ENCODE measurements around the gene ARPC1A. TPM values are rescaled to one million over a fixed set of nuclear protein-coding genes. Genes with fewer than 3 reads are reported as not detected.

Gene ARPC1A
- total RNA-seq, 2 donors from 2014 or later, result 150 to 154 TPM

DNA sequence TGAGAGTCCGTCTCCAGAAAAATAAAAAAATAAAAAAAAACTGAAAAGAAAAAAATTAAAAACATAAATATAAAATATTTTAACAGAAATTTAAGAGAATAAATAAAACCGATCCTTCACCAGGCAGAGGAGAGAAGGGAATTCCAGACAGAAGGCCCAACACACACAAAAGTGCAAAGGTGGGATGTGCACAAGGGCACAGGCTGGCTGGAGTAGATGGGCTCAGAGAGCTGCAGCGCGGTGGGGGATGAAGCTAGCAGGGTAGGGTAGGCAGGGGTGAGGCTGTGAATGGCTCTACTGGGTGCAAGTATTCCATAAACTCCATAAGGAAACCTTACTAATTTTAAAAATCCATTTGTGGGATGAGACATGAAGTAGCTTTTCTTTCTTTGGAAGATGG is 15.7 kb upstream of the ARPC1A start:
- Mint-ChIP-seq H3K9me3 (peaks cover 9% of the 10 kb centered on the region), H3K27me3 (ENCODE audit: insufficient read depth) (peaks cover 3% of the 10 kb centered on the region), H3K4me1 (no peaks in the 10 kb centered on the region), H3K4me3 (no peak overlapping the region), H3K36me3 (ENCODE audit: low read depth) (peaks cover 3% of the 10 kb centered on the region), H3K27ac (no peak overlapping the region)
- peaks cover 8% of the 10 kb centered on the region for H3K9me3 ChIP-seq (ENCODE audit: control insufficient read depth, low read length)
- no peak for TF ChIP-seq CTCF (conservative IDR thresholded peaks at IDR 0.05)
- DNase-seq, result peak; percentile 27
- 94% methylated on average over 3 of the region's 4 CpGs; no CpG with 5 or more reads in 1 of the 2 experiments for WGBS, 2 experiments (ENCODE audit: insufficient coverage in 1 of 2, insufficient read length in 1 of 2)
- H3K27me3 ChIP-seq (ENCODE audit: control insufficient read depth, insufficient read depth, low read length, poor library complexity, severe bottlenecking), result no peaks in the 10 kb centered on the region
- no peaks in the 10 kb centered on the region for H3K36me3 ChIP-seq (ENCODE audit: control insufficient read depth, insufficient read depth, low read length)
- no peaks in the 10 kb centered on the region for H3K4me1 ChIP-seq (ENCODE audit: control insufficient read depth, insufficient read depth, low read length)
- no peak overlapping the region for H3K27ac ChIP-seq (ENCODE audit: low read depth, low read length)
- no peak overlapping the region for H3K9ac ChIP-seq (ENCODE audit: extremely low read depth, low read length, poor library complexity, severe bottlenecking)
- no peak overlapping the region for H3K4me3 ChIP-seq (ENCODE audit: low read length)

DNA sequence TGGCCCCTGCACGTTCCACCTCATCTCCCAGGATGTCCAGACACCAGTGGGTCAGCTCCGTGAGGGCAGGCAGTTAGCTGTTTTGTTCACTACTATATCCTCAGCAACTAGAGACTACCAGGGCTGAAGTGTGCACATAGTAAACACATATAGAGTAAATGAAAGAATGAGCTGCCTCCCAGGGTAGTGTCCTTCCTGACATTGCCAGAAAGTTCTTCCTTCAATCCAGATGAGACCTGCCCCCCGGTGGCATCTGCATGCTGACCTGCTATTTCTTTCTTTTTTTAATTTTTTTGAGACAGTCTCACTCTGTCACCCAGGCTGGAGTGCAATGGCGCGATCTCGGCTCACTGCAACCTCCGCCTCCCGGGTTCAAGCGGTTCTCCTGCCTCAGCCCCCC is 14.0 kb upstream of the ARPC1A start:
- 93 to 100% methylated on average over 1 to 9 of the region's 9 CpGs for WGBS, 2 experiments (ENCODE audit: insufficient coverage in 1 of 2, insufficient read length in 1 of 2)

DNA sequence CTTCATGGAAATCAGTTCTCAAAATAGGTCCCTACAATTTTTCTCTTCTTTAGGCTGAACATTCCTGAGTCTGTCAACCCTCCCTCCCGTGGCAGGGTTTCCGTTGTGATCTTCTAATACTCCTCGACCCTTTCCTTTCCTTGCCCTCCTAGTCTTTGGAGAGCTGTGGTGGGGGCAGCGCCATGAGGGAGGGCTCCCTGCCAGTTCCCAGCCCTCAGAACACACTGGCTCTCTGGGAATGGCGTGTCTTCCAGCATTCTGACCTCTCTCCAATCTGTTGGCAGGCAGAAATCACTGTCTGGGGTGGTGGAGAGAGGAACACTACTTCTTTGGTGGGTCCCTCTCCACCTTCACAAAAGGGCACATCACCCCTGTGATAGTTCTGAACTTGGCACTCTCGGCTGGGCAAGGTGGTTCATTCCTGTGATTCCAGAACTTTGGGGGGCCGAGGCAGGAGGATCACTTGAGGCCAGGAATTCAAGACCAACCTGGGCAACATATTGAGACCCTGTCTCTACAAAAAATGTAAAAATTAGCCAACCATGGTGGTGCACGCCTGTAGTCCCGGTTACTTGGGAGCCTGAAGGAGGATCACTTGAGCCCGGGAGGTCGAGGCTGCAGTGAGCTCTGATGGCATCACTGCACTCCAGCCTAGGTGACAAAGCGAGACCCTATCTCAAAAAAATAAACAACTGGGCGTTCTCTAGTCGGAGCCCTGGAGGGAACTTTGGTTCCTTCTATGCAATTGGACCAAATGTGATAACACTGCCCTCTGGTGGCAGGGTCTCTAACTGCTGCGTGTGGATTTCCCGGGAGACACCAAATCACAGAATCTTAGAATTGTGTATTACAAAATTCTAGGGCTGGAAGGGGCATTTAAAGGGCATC is 13.1 kb upstream of the ARPC1A start:
- no peak overlapping the region for H3K4me3 ChIP-seq (ENCODE audit: low read length)
- no peaks in the 10 kb centered on the region for H3K27me3 ChIP-seq (ENCODE audit: control insufficient read depth, insufficient read depth, low read length, poor library complexity, severe bottlenecking)
- H3K9ac ChIP-seq (ENCODE audit: extremely low read depth, low read length, poor library complexity, severe bottlenecking), result no peak overlapping the region
- H3K4me1 Mint-ChIP-seq, result peaks cover 4% of the 10 kb centered on the region
- peak; percentile 92 for DNase-seq
- peak; percentile 95 for TF ChIP-seq CTCF (conservative IDR thresholded peaks at IDR 0.05)
- H3K9me3 ChIP-seq (ENCODE audit: control insufficient read depth, low read length), result peaks cover 8% of the 10 kb centered on the region
- H3K36me3 Mint-ChIP-seq (ENCODE audit: low read depth), result peaks cover 3% of the 10 kb centered on the region
- peak overlapping the region; percentile 70 for H3K27ac Mint-ChIP-seq
- no peak overlapping the region for H3K4me3 Mint-ChIP-seq
- H3K27me3 Mint-ChIP-seq (ENCODE audit: insufficient read depth), result no peaks in the 10 kb centered on the region
- H3K36me3 ChIP-seq (ENCODE audit: control insufficient read depth, insufficient read depth, low read length), result no peaks in the 10 kb centered on the region
- H3K4me1 ChIP-seq (ENCODE audit: control insufficient read depth, insufficient read depth, low read length), result peaks cover 2% of the 10 kb centered on the region
- H3K27ac ChIP-seq (ENCODE audit: low read depth, low read length), result no peak overlapping the region
- peaks cover 9% of the 10 kb centered on the region for H3K9me3 Mint-ChIP-seq
- 67% methylated on average over 9 to 16 of the region's 16 CpGs for WGBS, 2 experiments (ENCODE audit: insufficient coverage in 1 of 2, insufficient read length in 1 of 2)

More for the DNA sequence above, 14.0 kb upstream of the ARPC1A start:
- Histone ChIP-seq H3K36me3 (ENCODE audit: control insufficient read depth, insufficient read depth, low read length) (no peaks in the 10 kb centered on the region), H3K9ac (ENCODE audit: extremely low read depth, low read length, poor library complexity, severe bottlenecking) (no peak overlapping the region), H3K4me3 (ENCODE audit: low read length) (no peak overlapping the region), H3K27ac (ENCODE audit: low read depth, low read length) (no peak overlapping the region), H3K27me3 (ENCODE audit: control insufficient read depth, insufficient read depth, low read length, poor library complexity, severe bottlenecking) (no peaks in the 10 kb centered on the region), H3K9me3 (ENCODE audit: control insufficient read depth, low read length) (peaks cover 8% of the 10 kb centered on the region), H3K4me1 (ENCODE audit: control insufficient read depth, insufficient read depth, low read length) (no peaks in the 10 kb centered on the region)
- Mint-ChIP-seq H3K27ac (no peak overlapping the region), H3K4me1 (no peaks in the 10 kb centered on the region), H3K27me3 (ENCODE audit: insufficient read depth) (no peaks in the 10 kb centered on the region), H3K9me3 (peaks cover 9% of the 10 kb centered on the region), H3K4me3 (no peak overlapping the region), H3K36me3 (ENCODE audit: low read depth) (peaks cover 3% of the 10 kb centered on the region)
- no peak for DNase-seq
- TF ChIP-seq CTCF (conservative IDR thresholded peaks at IDR 0.05), result no peak
